SU-DHL-6 (cell line): ENCODE measurements around the gene GATA1.

Experiments
- H2AFZ ChIP-seq: fragments of 200-600 bp; sonication (generic); 2 replicates; pipeline ENCODE4 v1.6.1; 2014; ENCODE audit warnings: low read depth, mild to moderate bottlenecking, moderate library complexity, mixed read lengths, antibody characterized with exemption, low read length; ENCODE audit not compliant: severe bottlenecking
- H3F3A ChIP-seq: fragments of 200-600 bp; shearing (Covaris generic); 2 replicates; pipeline ENCODE4 v1.6.0; 2016; ENCODE audit warnings: antibody characterized with exemption, mild to moderate bottlenecking; ENCODE audit not compliant: insufficient read depth
- H3K27ac ChIP-seq: fragments of 200-600 bp; sonication (generic); 2 replicates; pipeline ENCODE4 v1.5.1; 2016; ENCODE audit warnings: low read depth, mild to moderate bottlenecking, low read length, moderate library complexity, mixed read lengths
- H3K27me3 ChIP-seq: fragments of 200-600 bp; sonication (generic), shearing (Covaris generic); 2 replicates; pipeline ENCODE4 v1.6.0; 2014; ENCODE audit warnings: mild to moderate bottlenecking, low read length
- H3K36me3 ChIP-seq: fragments of 200-600 bp; sonication (generic); 2 replicates; pipeline ENCODE4 v1.6.1; 2014; ENCODE audit warnings: mild to moderate bottlenecking, low read length, mixed read lengths
- H3K4me2 ChIP-seq: fragments of 300-600, 200-600 bp; shearing (Covaris generic), sonication (generic); 2 replicates; pipeline ENCODE4 v1.6.0; 2014; ENCODE audit warnings: low read length, low read depth, mild to moderate bottlenecking; ENCODE audit not compliant: poor library complexity, severe bottlenecking
- H3K4me3 ChIP-seq: fragments of 200-600 bp; sonication (generic); 2 replicates; pipeline ENCODE4 v1.5.1; 2014; ENCODE audit warnings: antibody characterized with exemption, low read length, mild to moderate bottlenecking, mixed read lengths; ENCODE audit not compliant: insufficient read depth, poor library complexity, severe bottlenecking
- H3K79me2 ChIP-seq: fragments of 200-600 bp; sonication (generic); 2 replicates; pipeline ENCODE4 v1.6.1; 2014; ENCODE audit warnings: mild to moderate bottlenecking, low read length, moderate library complexity; ENCODE audit not compliant: insufficient read depth
- H3K9ac ChIP-seq: fragments of 200-600 bp; sonication (generic); 2 replicates; pipeline ENCODE4 v1.7.0; 2014; ENCODE audit warnings: mild to moderate bottlenecking, low read length
- H3K9me2 ChIP-seq: fragments of 200-600 bp; sonication (generic); replicated peaks from 2 replicates; pipeline ENCODE4 v1.6.1; 2014; ENCODE audit warnings: low read length; ENCODE audit not compliant: insufficient read depth
- H3K9me3 ChIP-seq: fragments of 200-600 bp; sonication (generic); 2 replicates; pipeline ENCODE4 v1.6.1; 2014; ENCODE audit warnings: low read length, mixed read lengths; ENCODE audit not compliant: insufficient read depth
- H4K20me1 ChIP-seq: fragments of 200-600 bp; sonication (generic); 2 replicates; pipeline ENCODE4 v1.6.1; 2014; ENCODE audit warnings: low read depth, mild to moderate bottlenecking, antibody characterized with exemption, low read length, moderate library complexity, mixed read lengths
- EZH2phosphoT487 ChIP-seq: fragments of 200-600 bp; sonication (generic), shearing (Covaris generic); conservative IDR thresholded peaks from 2 replicates; pipeline ENCODE4 v1.6.1; 2018; ENCODE audit warnings: mild to moderate bottlenecking, antibody characterized with exemption, low read length, moderate library complexity, mixed read lengths
- TF ChIP-seq, protein P1 (sequence below): fragments of 200-600 bp; sonication (generic); IDR thresholded peaks from one replicate; pipeline ENCODE4 v1.5.1; 2017; ENCODE audit warnings: antibody characterized with exemption, mild to moderate bottlenecking, low read length, moderate library complexity; ENCODE audit not compliant: insufficient read depth, poor library complexity, severe bottlenecking

The GATA1 gene

DNA sequence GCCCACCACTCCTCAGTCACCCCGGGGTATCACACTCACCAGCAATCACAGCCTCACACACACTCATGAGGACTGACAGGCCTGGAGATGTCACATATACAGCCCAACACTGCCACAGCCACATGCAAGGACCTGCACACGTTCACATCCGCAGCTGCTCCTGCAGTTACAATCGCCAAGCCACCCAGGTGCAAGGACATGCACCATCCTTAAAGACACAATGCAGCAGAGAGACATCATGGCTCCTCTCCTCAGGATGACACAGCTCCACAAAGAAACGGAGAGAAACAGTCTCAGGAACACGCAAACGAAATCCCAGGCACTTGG, 48.0 kb downstream of the GATA1 start:
- Histone ChIP-seq H2AFZ (no peak overlapping the region), H3F3A (no peaks in the 10 kb centered on the region), H3K9me2 (no peaks in the 10 kb centered on the region), H3K9ac (0 out of 2 replicates have a peak overlapping the region, but pooled peaks have one; percentile 48), H3K4me3 (peak overlapping the region; percentile 48), H3K27ac (no peak overlapping the region), H3K27me3 (no peaks in the 10 kb centered on the region), H3K79me2 (no peaks in the 10 kb centered on the region), H3K4me2 (peak overlapping the region; percentile 65), H3K9me3 (no peaks in the 10 kb centered on the region), H4K20me1 (no peaks in the 10 kb centered on the region), H3K36me3 (no peaks in the 10 kb centered on the region)
- TF ChIP-seq, protein P1, sequence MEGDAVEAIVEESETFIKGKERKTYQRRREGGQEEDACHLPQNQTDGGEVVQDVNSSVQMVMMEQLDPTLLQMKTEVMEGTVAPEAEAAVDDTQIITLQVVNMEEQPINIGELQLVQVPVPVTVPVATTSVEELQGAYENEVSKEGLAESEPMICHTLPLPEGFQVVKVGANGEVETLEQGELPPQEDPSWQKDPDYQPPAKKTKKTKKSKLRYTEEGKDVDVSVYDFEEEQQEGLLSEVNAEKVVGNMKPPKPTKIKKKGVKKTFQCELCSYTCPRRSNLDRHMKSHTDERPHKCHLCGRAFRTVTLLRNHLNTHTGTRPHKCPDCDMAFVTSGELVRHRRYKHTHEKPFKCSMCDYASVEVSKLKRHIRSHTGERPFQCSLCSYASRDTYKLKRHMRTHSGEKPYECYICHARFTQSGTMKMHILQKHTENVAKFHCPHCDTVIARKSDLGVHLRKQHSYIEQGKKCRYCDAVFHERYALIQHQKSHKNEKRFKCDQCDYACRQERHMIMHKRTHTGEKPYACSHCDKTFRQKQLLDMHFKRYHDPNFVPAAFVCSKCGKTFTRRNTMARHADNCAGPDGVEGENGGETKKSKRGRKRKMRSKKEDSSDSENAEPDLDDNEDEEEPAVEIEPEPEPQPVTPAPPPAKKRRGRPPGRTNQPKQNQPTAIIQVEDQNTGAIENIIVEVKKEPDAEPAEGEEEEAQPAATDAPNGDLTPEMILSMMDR: no peak
- TF ChIP-seq EZH2phosphoT487: no peak

- Histone ChIP-seq H3K36me3 (no peaks in the 10 kb centered on the region), H3K9ac (peak within 1 kb of the TSS; percentile 48; the same call in 1 of the 2 replicates), H4K20me1 (no peaks in the 10 kb centered on the region), H3K9me2 (no peaks in the 10 kb centered on the region), H3K27me3 (no peaks in the 10 kb centered on the region), H3F3A (no peaks in the 10 kb centered on the region), H2AFZ (peak within 1 kb of the TSS; percentile 34), H3K4me2 (peak within 1 kb of the TSS; percentile 65), H3K4me3 (peak within 1 kb of the TSS; percentile 48), H3K9me3 (no peaks in the 10 kb centered on the region), H3K79me2 (no peaks in the 10 kb centered on the region), H3K27ac (no peak within 1 kb of the TSS)
- TF ChIP-seq, protein P1: no peak
- no peak for TF ChIP-seq EZH2phosphoT487
Measured at GRCh38 chrX:48835524-48836329, 49.3 kb downstream of the GATA1 start, which contains the start of gene PCSK1N. TSS of gene PCSK1N (minus strand) at chrX:48835610. CDS start at chrX:48835532, 78 bp downstream.

DNA sequence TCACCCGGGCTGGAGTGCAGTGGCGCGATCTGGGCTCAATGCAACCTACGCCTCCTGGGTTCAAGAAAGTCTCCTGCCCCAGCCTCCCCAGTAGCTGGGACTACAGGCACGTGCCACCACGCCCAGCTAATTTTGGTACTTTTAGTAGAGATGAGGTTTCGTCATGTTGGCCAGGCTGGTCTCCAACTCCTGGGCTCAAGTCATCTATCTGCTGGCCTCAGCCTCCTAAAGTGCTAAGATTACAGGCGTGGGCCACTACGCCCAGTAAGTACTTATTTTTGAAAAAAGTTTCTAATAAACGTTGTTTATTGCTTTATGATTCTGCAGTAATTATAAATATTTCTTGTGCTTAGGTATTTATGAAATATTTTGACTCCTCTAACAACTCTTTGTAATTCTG, 53.3 kb downstream of the GATA1 start:
- H3K9ac ChIP-seq: no peak overlapping the region
- H3K9me3 ChIP-seq: no peaks in the 10 kb centered on the region

More for the DNA sequence above, 53.3 kb downstream of the GATA1 start:
- Histone ChIP-seq H2AFZ (no peak overlapping the region), H3K27me3 (no peaks in the 10 kb centered on the region), H3K4me3 (no peak overlapping the region), H4K20me1 (no peaks in the 10 kb centered on the region), H3K9me2 (no peaks in the 10 kb centered on the region), H3K79me2 (no peaks in the 10 kb centered on the region), H3F3A (no peaks in the 10 kb centered on the region), H3K27ac (no peak overlapping the region), H3K36me3 (no peaks in the 10 kb centered on the region), H3K4me2 (no peak overlapping the region)
- TF ChIP-seq, protein P1: no peak
- no peak for TF ChIP-seq EZH2phosphoT487
